HG02884 (cell line): ENCODE results near the gene ZBTB43.

Experiments
- ATAC-seq: cut with Tn5 transposase; IDR thresholded peaks from one replicate; pipeline ENCODE4 v1.9.1; 2021; ENCODE audit warnings: mild to moderate bottlenecking, moderate library complexity; ENCODE audit not compliant: unreplicated experiment

Gene ZBTB43

GRCh38 chr9:126827227-126827626, 22.4 kb downstream of the ZBTB43 start:
- no peak for ATAC-seq

- ATAC-seq = no peak
These were observed 24.2 kb downstream of the ZBTB43 start for GRCh38 chr9:126829035-126829434.

GRCh38 chr9:126830827-126831226, 26.0 kb downstream of the ZBTB43 start:
- no peak for ATAC-seq

- ATAC-seq = no peak
These were observed 27.6 kb downstream of the ZBTB43 start for GRCh38 chr9:126832440-126832839.

GRCh38 chr9:126833020-126833419, 28.2 kb downstream of the ZBTB43 start:
- no peak for ATAC-seq

GRCh38 chr9:126833710-126834345, 29.0 kb downstream of the ZBTB43 start:
- no peak for ATAC-seq

GRCh38 chr9:126834672-126835071, 29.8 kb downstream of the ZBTB43 start:
- no peak for ATAC-seq

- ATAC-seq = no peak
These were observed 31.4 kb downstream of the ZBTB43 start for GRCh38 chr9:126836216-126836615.

GRCh38 chr9:126838055-126838811, 33.4 kb downstream of the ZBTB43 start:
- ATAC-seq = no peak

GRCh38 chr9:126838895-126839294, 34.1 kb downstream of the ZBTB43 start:
- no peak for ATAC-seq

- no peak for ATAC-seq
These were observed 34.5 kb downstream of the ZBTB43 start for GRCh38 chr9:126839301-126839700.

GRCh38 chr9:126842220-126842842, 37.5 kb downstream of the ZBTB43 start:
- no peak for ATAC-seq

GRCh38 chr9:126842977-126843799, 38.3 kb downstream of the ZBTB43 start:
- ATAC-seq = no peak

GRCh38 chr9:126844085-126844484, 39.2 kb downstream of the ZBTB43 start:
- no peak for ATAC-seq

- no peak for ATAC-seq
These were observed 42.2 kb downstream of the ZBTB43 start for GRCh38 chr9:126847051-126847450.

- no peak for ATAC-seq
These were observed 44.9 kb downstream of the ZBTB43 start for GRCh38 chr9:126849591-126850225.

- ATAC-seq = no peak
These were observed 46.5 kb downstream of the ZBTB43 start for GRCh38 chr9:126851286-126851880.

GRCh38 chr9:126852086-126852688, 47.3 kb downstream of the ZBTB43 start:
- no peak for ATAC-seq

- ATAC-seq = no peak
These were observed 48.8 kb downstream of the ZBTB43 start for GRCh38 chr9:126853667-126854066.

- no peak for ATAC-seq
These were observed 49.9 kb downstream of the ZBTB43 start for GRCh38 chr9:126854734-126855133.
